SU-DHL-6 (cell line): Measurements from ENCODE around the gene SYT2.

Experiments
- CTCF ChIP-seq: fragments of 200-600 bp; sonication (generic); IDR thresholded peaks from one replicate; pipeline ENCODE4 v1.5.1; 2017; ENCODE audit warnings: antibody characterized with exemption, mild to moderate bottlenecking, low read length, moderate library complexity; ENCODE audit not compliant: insufficient read depth, poor library complexity, severe bottlenecking
- EZH2phosphoT487 ChIP-seq: fragments of 200-600 bp; sonication (generic), shearing (Covaris generic); conservative IDR thresholded peaks from 2 replicates; pipeline ENCODE4 v1.6.1; 2018; ENCODE audit warnings: mild to moderate bottlenecking, antibody characterized with exemption, low read length, moderate library complexity, mixed read lengths

- no peak for TF ChIP-seq CTCF
- no peak for TF ChIP-seq EZH2phosphoT487
Measured at GRCh38 chr1:202677433-202677832, 32.8 kb downstream of the SYT2 start.
